HG03571 (cell line): ENCODE results near the gene ATG9A.

Source experiments
- ATAC-seq: cut with Tn5 transposase; IDR thresholded peaks from one replicate; pipeline ENCODE4 v1.9.1; 2021; ENCODE audit not compliant: unreplicated experiment

The ATG9A gene

DNA sequence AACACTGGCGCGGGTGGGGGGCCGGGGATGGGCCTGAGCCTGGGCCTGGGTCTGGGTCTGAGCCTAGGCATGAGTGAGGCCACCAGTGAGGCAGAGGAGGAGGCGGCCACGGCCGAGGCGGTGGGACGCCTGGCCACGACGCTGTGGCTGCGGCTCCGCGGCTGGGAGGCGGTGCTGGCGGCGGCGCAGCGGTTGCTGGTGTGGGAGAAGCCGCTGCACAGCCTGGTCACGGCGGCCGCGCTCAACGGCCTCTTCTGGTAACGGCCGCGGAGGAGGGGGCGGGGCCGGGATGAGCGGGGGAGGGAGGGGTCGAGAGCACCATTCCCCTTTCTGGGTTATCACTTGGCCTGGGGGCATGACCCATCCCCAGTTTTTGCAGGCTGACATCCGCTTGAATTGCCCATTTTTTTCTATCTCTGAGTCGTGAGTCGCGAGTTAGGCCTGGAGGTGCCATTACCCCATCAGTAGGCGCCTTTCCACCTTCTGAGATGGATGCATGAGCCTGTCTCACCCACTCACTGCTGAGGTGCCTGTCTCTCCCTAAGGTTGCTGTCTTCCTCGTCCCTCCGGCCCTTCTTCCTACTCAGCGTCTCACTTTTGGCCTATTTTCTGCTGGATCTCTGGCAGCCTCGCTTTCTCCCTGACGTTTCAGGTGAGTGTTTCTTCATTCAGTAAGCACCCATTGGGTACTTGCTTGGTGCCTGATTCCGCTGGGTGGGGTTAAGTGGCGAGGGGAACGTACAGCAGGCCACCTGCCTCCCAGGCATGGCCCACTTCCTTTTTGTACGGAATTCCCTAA, 50.9 kb downstream of the ATG9A start:
- ATAC-seq: peak; percentile 15

DNA sequence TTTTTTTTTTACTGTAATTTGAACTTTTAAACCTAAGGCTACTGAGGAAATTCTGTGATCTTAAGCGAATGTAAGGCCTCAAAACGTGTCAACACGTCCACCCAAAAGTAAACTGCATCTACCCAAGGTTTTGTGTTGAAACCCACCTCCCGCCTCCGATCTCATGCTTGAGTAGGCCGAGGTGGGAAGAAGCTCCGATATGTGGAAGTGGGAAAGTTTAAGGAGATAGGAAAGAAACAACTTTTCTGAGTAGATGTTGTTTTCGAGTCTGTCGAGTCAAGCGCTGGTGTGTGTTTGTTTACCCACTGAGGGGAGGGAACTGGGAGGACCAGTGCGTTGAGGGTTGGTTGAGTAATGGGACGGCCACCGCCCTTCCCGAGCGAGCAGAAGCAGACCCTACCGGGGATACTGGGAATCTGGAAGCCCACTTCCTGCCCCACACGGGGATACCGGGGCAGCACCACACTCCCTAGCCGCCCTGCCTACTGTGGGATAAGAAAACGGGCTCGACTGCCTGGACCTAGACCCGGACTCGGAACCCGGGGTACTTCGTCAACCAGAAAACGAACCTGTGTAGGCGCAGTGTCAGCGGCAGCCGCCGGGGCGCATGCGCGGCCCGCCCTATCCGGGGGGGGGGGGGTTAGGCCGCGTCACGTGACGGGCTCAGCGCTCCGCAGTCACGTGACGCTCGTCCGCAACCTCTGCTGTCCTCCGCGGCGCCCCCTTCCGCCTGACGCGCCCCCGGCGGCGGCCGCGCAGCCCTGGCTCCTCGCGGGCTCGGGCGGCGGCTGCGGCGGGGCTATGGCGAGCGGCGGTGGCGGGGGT, 51.7 kb downstream of the ATG9A start, which contains the start of gene RETREG2:
TSS of gene RETREG2 (plus strand) at position 724 of the 825 bp plus-strand sequence. CDS start at position 802, 78 bp downstream.
- ATAC-seq: peak; percentile 37

DNA sequence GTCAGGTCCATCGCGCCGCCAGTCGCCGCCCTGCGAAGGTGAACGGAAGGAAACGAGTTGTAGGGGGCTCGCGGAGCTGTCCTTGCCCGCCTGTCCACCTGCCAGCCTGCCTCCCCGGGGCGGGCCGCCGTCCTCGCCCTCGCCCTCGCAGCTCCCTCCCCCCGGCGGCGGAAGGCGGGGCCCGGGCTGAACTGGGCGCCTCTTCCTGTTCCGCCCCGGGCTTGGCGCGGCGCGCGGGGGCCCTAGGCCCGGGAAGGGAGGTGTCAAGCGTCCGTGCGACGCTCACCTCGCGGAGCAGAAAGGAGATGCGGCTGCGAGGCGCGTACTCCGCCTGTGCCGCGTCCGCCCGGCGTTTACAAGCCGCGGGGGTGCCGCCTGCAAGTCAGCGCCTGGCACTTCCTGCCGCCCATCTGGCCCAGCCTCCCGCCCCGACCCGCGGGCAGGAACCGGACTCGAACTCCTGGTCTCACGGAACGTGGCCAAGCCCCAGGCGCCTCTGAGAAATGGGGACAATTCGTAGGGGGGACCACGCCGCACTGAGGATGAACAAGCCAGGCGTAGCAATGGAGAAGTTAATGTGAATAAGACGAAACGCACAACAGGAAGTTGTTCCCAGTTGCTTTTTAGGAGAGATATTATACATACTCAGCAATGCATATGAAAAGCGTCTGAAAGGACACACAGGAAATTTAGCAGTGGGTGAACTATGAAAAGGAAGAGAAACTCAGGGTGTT, 52.5 kb downstream of the ATG9A start, which contains the start of gene CNPPD1:
TSS of gene CNPPD1 (minus strand) at position 108 of the 734 bp plus-strand sequence. CDS start at position 11, 97 bp downstream.
- ATAC-seq: peak; percentile 65

DNA sequence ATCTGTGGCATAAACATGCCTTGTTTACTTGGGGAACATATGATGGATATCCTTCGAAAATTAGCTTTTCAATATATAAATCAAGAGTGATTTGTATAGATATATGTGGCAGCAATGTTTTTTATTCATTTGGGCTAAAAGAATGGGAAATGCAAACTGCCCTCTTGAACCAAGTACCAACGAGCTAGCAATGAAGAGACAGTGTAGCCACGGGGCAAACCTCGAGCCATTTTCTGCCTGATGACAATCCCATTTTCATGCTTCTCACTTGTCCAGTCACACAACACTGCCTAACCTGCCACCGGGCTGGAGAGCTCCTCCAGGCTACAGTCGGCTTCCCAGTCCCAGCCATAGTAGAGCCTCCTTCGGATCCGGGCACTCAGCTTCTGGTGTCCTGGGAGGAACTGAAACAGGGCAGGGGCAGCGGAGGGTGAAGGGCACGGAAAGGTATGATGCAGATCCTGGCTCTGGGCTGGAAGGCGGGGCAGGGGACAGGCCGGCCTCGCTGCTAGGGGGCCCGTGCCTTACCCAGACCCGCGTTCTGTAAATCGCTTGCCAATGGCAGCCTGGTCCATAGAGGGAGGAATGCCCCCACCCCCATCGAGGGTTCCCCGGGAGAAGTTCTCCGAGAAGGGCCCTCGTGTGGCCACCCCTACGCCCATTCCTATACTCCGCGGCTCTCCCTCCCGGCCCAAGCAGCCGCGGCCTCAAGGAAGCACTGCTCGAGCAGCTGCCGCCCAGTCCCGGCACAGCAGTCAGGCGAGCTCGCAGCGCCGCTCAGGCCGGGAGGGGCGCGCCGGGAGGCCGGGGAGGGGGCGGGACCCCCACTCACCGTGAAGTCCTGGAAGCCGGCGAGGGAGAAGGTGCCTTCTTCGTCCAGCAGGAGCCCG, 53.3 kb downstream of the ATG9A start:
- peak; percentile 21 for ATAC-seq

DNA sequence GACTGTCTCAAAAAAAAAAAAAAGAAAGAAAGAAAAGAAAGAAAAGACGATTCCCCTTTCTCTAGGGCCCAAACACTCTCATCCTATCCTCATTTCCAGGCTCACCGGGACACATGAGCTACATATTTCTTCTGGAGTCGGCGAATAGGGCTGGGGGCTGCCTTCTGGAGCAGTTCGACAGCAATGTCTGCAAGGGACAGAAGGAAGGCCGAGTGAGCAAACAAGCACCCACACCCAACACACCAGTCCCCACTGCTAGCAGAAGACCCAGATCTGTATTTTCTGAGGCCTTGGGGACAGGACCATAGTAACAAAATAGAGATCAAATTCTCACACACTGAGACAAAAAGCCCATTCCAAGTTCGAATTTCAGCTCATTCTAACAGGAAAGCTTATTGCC, 54.0 kb downstream of the ATG9A start:
- ATAC-seq: no peak

DNA sequence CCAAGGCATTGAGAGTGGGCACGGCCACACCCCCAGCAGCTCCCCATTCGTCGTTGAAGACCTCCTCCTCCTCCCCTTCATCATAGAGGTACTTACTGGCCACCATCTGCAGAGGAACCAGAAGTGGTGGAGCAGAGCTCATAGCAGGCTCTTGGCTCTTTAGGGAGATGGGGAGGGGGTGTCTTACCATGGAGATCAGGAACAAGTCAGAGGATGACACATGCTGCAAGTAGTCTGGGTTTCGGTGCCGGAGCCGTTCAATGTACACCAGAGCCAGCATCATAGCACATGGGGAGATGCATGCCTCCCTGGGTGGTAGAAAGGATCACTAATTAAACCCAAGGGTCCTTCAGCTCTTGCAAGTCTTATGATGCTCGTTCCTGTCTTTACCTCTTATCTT, 54.6 kb downstream of the ATG9A start:
- ATAC-seq: no peak

DNA sequence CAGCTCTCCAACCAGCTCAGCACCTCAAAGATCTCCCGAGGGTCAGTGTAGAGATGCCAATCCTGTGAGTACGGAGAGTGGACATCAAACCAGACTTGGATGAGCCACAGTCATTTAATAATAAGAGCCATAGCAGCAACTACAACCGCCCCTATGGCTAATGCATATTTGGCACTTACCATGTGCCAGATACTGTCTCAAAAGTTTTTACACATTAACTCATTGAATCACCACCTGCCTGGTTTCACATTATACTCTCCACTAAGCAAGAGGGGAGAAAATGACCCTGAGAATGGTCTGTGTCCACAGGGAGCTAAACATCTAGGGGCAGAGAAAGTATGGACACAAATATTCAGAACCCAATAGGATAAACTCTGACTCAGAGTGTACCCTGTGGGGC, 55.3 kb downstream of the ATG9A start:
- ATAC-seq: no peak

DNA sequence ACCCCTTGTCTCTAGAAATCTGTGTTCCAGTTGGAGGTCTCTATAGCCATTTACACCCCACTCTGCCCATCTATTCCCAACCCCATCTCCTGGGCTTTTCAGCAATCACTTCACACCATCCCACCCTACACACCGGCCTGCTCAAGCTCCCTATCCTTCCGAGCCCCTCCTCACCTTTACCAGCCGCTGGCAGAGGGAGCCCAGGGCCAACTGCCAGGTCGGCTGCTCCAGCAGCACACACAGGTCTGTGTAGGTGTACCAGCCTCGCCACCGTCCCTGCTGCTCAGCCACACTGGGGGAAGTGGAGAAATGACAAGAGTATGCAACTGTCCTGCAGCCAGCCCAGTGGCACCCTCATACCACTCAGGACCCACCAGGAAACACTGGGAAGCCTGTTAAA, 56.3 kb downstream of the ATG9A start:
- ATAC-seq: no peak

DNA sequence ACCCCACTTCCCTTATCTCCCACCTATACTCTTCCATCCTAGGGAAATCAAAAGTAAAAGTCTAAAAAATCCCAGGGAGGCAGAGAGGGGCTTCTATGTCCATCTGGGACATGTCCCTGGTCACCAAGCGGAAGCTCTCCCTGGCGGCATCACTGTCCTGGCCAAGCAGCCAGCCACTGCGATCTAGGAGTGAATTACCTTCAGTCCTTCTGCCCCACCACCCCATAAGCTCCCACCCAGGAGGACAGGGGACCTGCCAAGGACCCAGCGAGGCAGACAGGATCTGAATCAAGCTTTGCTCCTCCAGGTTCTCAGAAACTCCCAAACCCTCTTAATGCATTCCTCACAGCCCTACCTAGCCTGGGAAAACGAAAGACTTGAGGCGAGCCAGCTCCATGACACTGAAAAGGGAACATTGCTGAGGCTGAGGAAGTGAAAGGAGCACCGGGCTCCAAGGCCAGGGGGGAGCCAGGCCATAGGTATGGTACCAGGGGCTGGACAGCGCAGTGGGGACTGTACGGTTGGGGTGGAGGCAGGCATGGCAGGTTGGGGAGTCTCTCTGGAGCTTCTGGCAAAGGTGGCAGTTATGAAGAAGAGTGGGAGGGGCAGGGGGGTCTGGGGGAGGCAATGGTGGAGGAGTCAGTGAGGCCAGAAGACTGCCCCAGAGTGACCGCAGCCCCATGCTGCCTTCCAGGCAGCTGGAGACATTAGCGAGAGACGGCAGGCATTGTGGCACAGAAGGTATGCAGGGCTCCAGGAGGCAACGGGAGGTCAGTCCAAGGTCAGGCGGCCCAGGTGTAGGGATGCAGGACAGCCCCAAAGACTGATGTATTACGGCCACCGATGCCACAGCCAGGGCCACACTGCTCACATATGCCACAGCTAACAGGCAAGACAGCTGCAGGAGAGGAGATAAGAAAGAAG, 56.9 kb downstream of the ATG9A start:
- ATAC-seq: no peak

DNA sequence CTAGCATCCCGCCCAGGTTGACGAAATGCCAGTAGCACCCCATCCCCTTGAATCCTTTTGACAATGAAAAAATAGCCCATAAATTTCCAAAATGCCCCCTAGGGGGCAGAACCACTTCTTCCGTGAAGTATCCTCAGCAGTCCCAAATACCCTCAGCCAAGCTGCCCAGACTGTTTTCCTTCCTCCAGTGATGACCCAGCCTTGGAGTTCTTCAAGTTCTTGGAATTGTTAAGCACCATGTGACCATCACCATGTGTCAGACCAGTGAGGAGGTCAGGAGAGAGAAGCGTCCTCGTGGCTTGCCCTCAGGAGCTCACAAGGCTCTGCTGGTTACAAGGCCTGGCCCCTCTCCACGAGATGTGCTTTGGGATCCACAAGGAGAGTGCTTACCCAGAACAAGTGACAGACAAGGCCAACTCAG, 58.2 kb downstream of the ATG9A start:
- ATAC-seq: no peak

DNA sequence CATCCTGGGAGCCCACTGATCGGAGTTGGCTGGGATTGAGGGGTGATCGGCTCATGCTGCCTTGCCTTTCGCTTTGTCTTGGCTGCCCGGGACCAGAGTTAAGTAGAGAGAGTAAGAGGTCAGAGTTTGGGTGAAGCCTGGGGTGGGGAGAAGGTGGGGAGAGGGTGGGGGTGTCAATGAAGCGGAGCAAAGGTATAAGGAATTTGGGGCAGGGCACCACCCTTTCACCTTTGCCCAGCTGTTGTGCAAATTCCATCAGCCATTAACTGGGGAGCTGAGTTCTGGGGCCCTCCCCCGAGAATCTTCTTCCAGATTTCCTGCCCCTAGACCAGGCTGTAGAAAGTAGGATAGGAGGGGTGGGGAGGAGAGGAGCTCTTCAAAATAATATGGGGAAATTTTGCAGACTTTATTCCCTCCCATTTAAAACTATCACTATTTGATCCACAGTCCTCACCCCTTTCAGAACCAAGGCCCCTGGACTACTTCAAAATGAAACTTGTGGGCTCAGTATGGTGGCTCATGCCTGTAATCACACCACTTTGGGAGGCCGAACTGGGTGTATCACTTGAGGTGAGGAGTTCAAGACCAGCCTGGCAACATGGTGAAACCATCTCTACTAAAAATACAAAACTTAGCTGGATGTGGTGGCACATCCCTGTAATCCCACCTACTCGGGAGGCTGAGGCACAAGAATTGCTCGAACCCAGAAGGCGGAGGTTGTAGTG, 59.3 kb downstream of the ATG9A start, which contains the start of gene SLC23A3:
TSS of gene SLC23A3 (minus strand) at position 100 of the 725 bp plus-strand sequence. CDS start at position 55, 45 bp downstream.
- no peak for ATAC-seq
